ENCODE data around the gene OASL.

Gene OASL

GRCh38 chr12:121064116-121064515 lies 25.1 kb upstream of the OASL start:
- TF ChIP-seq, protein P1, sequence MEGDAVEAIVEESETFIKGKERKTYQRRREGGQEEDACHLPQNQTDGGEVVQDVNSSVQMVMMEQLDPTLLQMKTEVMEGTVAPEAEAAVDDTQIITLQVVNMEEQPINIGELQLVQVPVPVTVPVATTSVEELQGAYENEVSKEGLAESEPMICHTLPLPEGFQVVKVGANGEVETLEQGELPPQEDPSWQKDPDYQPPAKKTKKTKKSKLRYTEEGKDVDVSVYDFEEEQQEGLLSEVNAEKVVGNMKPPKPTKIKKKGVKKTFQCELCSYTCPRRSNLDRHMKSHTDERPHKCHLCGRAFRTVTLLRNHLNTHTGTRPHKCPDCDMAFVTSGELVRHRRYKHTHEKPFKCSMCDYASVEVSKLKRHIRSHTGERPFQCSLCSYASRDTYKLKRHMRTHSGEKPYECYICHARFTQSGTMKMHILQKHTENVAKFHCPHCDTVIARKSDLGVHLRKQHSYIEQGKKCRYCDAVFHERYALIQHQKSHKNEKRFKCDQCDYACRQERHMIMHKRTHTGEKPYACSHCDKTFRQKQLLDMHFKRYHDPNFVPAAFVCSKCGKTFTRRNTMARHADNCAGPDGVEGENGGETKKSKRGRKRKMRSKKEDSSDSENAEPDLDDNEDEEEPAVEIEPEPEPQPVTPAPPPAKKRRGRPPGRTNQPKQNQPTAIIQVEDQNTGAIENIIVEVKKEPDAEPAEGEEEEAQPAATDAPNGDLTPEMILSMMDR (conservative IDR thresholded peaks at IDR 0.05; ENCODE audit: low read depth, low read length), result no peak

GRCh38 chr12:121062391-121063045 lies 23.5 kb upstream of the OASL start:
- DNase-seq (ENCODE audit: low read depth), result no peak
- no peak overlapping the region for H3K4me3 ChIP-seq (ENCODE audit: low read depth, low read length)
- TF ChIP-seq, protein P1 (conservative IDR thresholded peaks at IDR 0.05; ENCODE audit: low read depth, low read length), result no peak

More at GRCh38 chr12:121064116-121064515, 25.1 kb upstream of the OASL start:
- H3K4me3 ChIP-seq (ENCODE audit: low read depth, low read length), result no peak overlapping the region
- DNase-seq (ENCODE audit: low read depth), result no peak

GRCh38 chr12:121061831-121062230 lies 22.8 kb upstream of the OASL start:
- no peak overlapping the region for H3K4me3 ChIP-seq (ENCODE audit: low read depth, low read length)
- peak; percentile 51 for DNase-seq (ENCODE audit: low read depth)

DNA sequence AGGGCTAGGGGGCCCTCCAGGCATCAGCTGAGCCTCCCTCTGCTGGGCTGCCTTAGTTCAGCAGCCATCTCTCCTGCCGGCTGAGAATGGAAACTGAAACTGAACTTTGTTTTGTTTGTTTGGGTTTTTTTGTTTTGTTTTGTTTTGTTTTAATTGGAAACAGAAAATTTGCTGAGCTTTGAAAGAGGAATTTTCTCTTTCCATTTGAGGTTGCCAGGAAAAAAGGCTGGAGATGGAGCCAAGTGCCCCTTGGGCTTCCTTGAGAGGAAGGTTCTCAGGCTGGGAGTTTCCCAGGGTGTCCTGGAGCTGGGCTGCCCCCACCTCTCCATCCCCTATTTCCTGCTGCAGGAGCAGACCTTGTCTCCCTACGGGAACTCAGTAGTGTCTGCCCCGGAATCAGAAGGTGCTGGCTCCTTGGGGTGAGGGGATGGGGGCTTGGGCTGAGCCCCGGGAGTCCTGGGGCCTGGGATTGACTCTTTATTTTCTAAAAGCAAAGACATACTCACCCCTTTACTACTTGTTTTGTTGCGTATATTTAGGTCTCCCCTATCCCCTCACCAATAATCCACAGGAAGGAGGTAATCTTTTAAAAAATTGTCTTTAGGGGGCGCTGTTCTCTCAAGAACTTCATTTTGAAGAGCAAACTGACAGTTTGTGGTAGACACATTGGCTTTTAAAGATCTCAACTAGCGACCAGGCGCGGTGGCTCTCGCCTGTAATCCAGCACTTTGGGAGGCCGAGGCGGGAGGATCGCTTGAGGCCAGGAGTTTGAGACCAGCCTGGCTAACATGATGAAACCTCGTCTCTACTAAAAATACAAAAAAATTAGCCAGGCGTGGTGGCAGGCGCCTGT lies 21.3 kb upstream of the OASL start:
- peak overlapping the region; percentile 56 for H3K4me3 ChIP-seq (ENCODE audit: low read depth, low read length)
- TF ChIP-seq, protein P1 (conservative IDR thresholded peaks at IDR 0.05; ENCODE audit: low read depth, low read length), result peak; percentile 71

More at GRCh38 chr12:121061831-121062230, 22.8 kb upstream of the OASL start:
- TF ChIP-seq, protein P1 (conservative IDR thresholded peaks at IDR 0.05; ENCODE audit: low read depth, low read length), result peak; percentile 48

GRCh38 chr12:121059031-121059898 lies 20.2 kb upstream of the OASL start:
- no peak overlapping the region for H3K4me3 ChIP-seq (ENCODE audit: low read depth, low read length)

More for the DNA sequence above, 21.3 kb upstream of the OASL start:
- peak; percentile 67 for DNase-seq (ENCODE audit: low read depth)

GRCh38 chr12:121057794-121058193 lies 18.7 kb upstream of the OASL start:
- TF ChIP-seq, protein P1 (conservative IDR thresholded peaks at IDR 0.05; ENCODE audit: low read depth, low read length), result no peak
- DNase-seq (ENCODE audit: low read depth), result no peak
- H3K4me3 ChIP-seq (ENCODE audit: low read depth, low read length), result no peak overlapping the region

More at GRCh38 chr12:121059031-121059898, 20.2 kb upstream of the OASL start:
- no peak for DNase-seq (ENCODE audit: low read depth)
- TF ChIP-seq, protein P1 (conservative IDR thresholded peaks at IDR 0.05; ENCODE audit: low read depth, low read length), result no peak
